Suprapubic skin (tissue), 4 donors: Measurements from ENCODE around the gene PIGC.

Source experiments
- POLR2A ChIP-seq, 2 donors: fragments of 450-650 bp; IDR thresholded peaks; one replicate each; pipeline ENCODE4 v1.6.1; 2017; ENCODE audit warnings: antibody characterized with exemption in 2 of 2, mild to moderate bottlenecking in 2 of 2, moderate library complexity in 2 of 2
- POLR2AphosphoS5 ChIP-seq, 3 donors: sonication (generic); formaldehyde crosslinking; IDR thresholded peaks; one replicate each; pipeline ENCODE4 v1.6.1; 2017; ENCODE audit warnings: antibody characterized with exemption in 3 of 3

DNA sequence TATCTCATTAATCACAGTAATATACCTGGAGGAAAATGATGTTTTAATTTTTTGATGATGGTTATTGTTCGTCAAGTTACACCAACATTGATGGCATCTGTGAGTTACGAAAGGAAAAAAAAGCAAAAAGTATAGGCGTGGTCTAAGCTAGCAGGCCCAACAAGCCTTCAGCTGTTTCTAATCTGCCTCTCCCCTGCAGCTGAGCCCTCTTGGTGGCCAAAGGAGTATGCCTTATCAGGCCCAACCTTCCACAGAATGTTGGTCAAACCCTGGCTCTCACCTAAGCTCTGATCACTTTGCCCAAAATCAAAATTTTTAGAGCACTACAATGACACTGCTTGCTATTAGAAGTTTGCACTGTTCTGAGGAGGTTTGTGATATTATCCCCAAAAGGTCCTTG lies 18.5 kb downstream of the PIGC start:
- TF ChIP-seq POLR2AphosphoS5 (IDR thresholded peaks at IDR 0.05) = no peak
- TF ChIP-seq POLR2A (IDR thresholded peaks at IDR 0.05) = no peak
